ENCODE results near the gene TSC22D3. TPM values are rescaled to one million over a fixed set of nuclear protein-coding genes. Genes with fewer than 3 reads are reported as not detected.
A peak's percentile ranks its signal among the peaks of the same experiment; 100 is the strongest.

Gene TSC22D3
- polyA plus RNA-seq, 1 of the 3 experiments (the other 2 are of a cell fraction) = 9.2 TPM

- Histone ChIP-seq H3K36me3 (replicated peaks in 1 of 2; ENCODE audit: control insufficient read depth in 1 of 2, insufficient read depth in 2 of 2, low read length in 1 of 2) (no peaks in the 10 kb centered on the region), H3K79me2 (ENCODE audit: insufficient read depth) (no peaks in the 10 kb centered on the region; the same call in 1 of the 2 replicates), H3K9me2 (no peaks in the 10 kb centered on the region), H2AFZ (ENCODE audit: low read depth) (peak overlapping the region; percentile 14; the same call in 1 of the 2 replicates), H3K9me3 (no peaks in the 10 kb centered on the region), H3K4me1 (ENCODE audit: control insufficient read depth in 1 of 2, insufficient read depth in 2 of 2, low read depth in 1 of 2, low read length in 1 of 2) (peaks cover 6 to 13% of the 10 kb centered on the region in 2 experiments; a peak in 2 of 4 replicates), H3K9ac (peak overlapping the region; percentile 72; the same call in 1 of the 2 replicates), H4K20me1 (ENCODE audit: insufficient read depth) (no peaks in the 10 kb centered on the region), H3K4me3 (ENCODE audit: low read depth in 2 of 2, low read length in 1 of 2) (peak overlapping the region; percentile 60 to 70), H3K27ac (ENCODE audit: low read depth in 2 of 2, low read length in 1 of 2) (peak overlapping the region; percentile 65 to 74), H3K4me2 (peak overlapping the region; percentile 86), H3F3A (replicated peaks; ENCODE audit: insufficient read depth) (no peaks in the 10 kb centered on the region), H3K27me3 (ENCODE audit: insufficient read depth) (peaks cover 27% of the 10 kb centered on the region; the same call in 1 of the 2 replicates)
- DNase-seq = peak; percentile 60
- WGBS (ENCODE audit: low lambda C conversion rate) = 21% methylated on average over 9 of the region's 29 CpGs
- CTCF ChIA-PET = interaction anchor here (0.6 to 2.9 kb wide), 19 partner anchors 10 to 692 kb away, joined by 3 to 14 read pairs (median 3); partner anchors contain the start of genes NCBP2L, PRPS1 and TSC22D3
- POLR2A ChIA-PET = interaction anchor here (0.8 to 2.5 kb wide), 4 partner anchors 25 to 89 kb away, joined by 3 to 13 read pairs (median 3); partner anchors contain the start of gene PRPS1
- no peak for TF ChIP-seq FOXJ3 (CRISPR knock-in tag; IDR thresholded peaks at IDR 0.05)
- TF ChIP-seq USF1 (IDR thresholded peaks at IDR 0.05; ENCODE audit: borderline replicate concordance, low read depth) = peak; percentile 26; the same call in 1 of the 2 replicates
- TF ChIP-seq POLR2AphosphoS5 (IDR thresholded peaks at IDR 0.05; ENCODE audit: low read depth, low read length) = peak; percentile 55
- TF ChIP-seq MAX (IDR thresholded peaks at IDR 0.05; ENCODE audit: low read depth) = 0 out of 2 replicates have a peak, but pooled peaks have one; percentile 29
Observed at GRCh38 chrX:107716816-107717700, 58.5 kb downstream of the TSC22D3 start.

- no peaks in the 10 kb centered on the region for H3K9me3 ChIP-seq
- CTCF ChIA-PET = interaction anchor here (0.9 to 2.9 kb wide), 8 partner anchors 38 to 691 kb away, joined by 3 to 14 read pairs (median 6); partner anchors contain the start of genes NCBP2L, PRPS1 and TSC22D3
- H3K36me3 ChIP-seq (replicated peaks in 1 of 2; ENCODE audit: control insufficient read depth in 1 of 2, insufficient read depth in 2 of 2, low read length in 1 of 2) = no peaks in the 10 kb centered on the region
- TF ChIP-seq CHD2 (IDR thresholded peaks at IDR 0.05; ENCODE audit: low read length, partially characterized antibody) (no peak), RAD21 (IDR thresholded peaks at IDR 0.05; ENCODE audit: low read length) (no peak)
- WGBS (ENCODE audit: low lambda C conversion rate) = 0% methylated on average over 8 of the region's 52 CpGs
- peak overlapping the region; percentile 60 to 70 for H3K4me3 ChIP-seq (ENCODE audit: low read depth in 2 of 2, low read length in 1 of 2)
- peak overlapping the region; percentile 69; the same call in 1 of the 2 replicates for H2AFZ ChIP-seq (ENCODE audit: low read depth)
- peaks cover 6 to 13% of the 10 kb centered on the region in 2 experiments; a peak in 2 of 4 replicates for H3K4me1 ChIP-seq (ENCODE audit: control insufficient read depth in 1 of 2, insufficient read depth in 2 of 2, low read depth in 1 of 2, low read length in 1 of 2)
- POLR2A ChIA-PET = interaction anchor here (0.6 to 2.5 kb wide), 4 partner anchors 25 to 88 kb away, joined by 3 to 13 read pairs (median 3); partner anchors contain the start of gene PRPS1
- H3K4me2 ChIP-seq = peak overlapping the region; percentile 86
- H4K20me1 ChIP-seq (ENCODE audit: insufficient read depth) = no peaks in the 10 kb centered on the region
- H3K79me2 ChIP-seq (ENCODE audit: insufficient read depth) = no peaks in the 10 kb centered on the region; the same call in 1 of the 2 replicates
- H3K27me3 ChIP-seq (ENCODE audit: insufficient read depth) = peaks cover 26% of the 10 kb centered on the region; the same call in 1 of the 2 replicates
- H3K27ac ChIP-seq (ENCODE audit: low read depth in 2 of 2, low read length in 1 of 2) = peak overlapping the region; percentile 65 to 74
- no peaks in the 10 kb centered on the region for H3F3A ChIP-seq (replicated peaks; ENCODE audit: insufficient read depth)
- DNase-seq = peak; percentile 89
- no peaks in the 10 kb centered on the region for H3K9me2 ChIP-seq
- H3K9ac ChIP-seq = peak overlapping the region; percentile 72
Observed at GRCh38 chrX:107716118-107716684, 59.4 kb downstream of the TSC22D3 start.

Measured in SK-N-SH (cell line).